H1 (cell line): ENCODE data around the gene TNS1. TPM values are rescaled to one million over a fixed set of nuclear protein-coding genes. Genes with fewer than 3 reads are reported as not detected.

Experiments
- EZH2 ChIP-seq: fragments of 200-600 bp; sonication (generic); IDR thresholded peaks from 2 replicates; pipeline ENCODE4 v1.7.1; 2012; ENCODE audit warnings: low read depth, mild to moderate bottlenecking, moderate library complexity, low read length, inconsistent platforms; ENCODE audit not compliant: severe bottlenecking
- HDAC2 ChIP-seq, 2 experiments: fragments of 300-600 bp in 1 of 2; sonication (generic) in 1 of 2; IDR thresholded peaks; 2 replicates each; pipeline ENCODE4 v1.6.1; 2011 to 2012; ENCODE audit warnings: low read depth in 2 of 2, low read length in 2 of 2, mild to moderate bottlenecking in 2 of 2, moderate library complexity in 2 of 2, borderline replicate concordance in 1 of 2, inconsistent platforms in 1 of 2
- RXRA ChIP-seq: IDR thresholded peaks from 2 replicates; pipeline ENCODE4 v1.6.1; 2011; ENCODE audit warnings: low read depth, mild to moderate bottlenecking, low read length, moderate library complexity; ENCODE audit not compliant: insufficient read depth
- SIRT6 ChIP-seq: IDR thresholded peaks from one replicate; pipeline ENCODE4 v1.7.1; 2012; ENCODE audit warnings: low read length, inconsistent platforms
- SUZ12 ChIP-seq: fragments of 200-600 bp; sonication (generic); IDR thresholded peaks from 2 replicates; pipeline ENCODE4 v1.6.1; 2012; ENCODE audit warnings: mild to moderate bottlenecking, inconsistent platforms, low read length, moderate library complexity, mixed read lengths
- TAF1 ChIP-seq: IDR thresholded peaks from 2 replicates; pipeline ENCODE4 v1.6.1; 2011; ENCODE audit warnings: mild to moderate bottlenecking, low read depth, low read length
- TCF12 ChIP-seq: IDR thresholded peaks from 2 replicates; pipeline ENCODE4 v1.6.1; 2011; ENCODE audit warnings: low read depth, mild to moderate bottlenecking, low read length
- polyA plus RNA-seq, 7 experiments: library from polyadenylated mRNA; depleted of rRNA in 3 of 7; stranded (reverse) in 5 of 7; unstranded in 2 of 7; fragments of >200 nt in 5 of 7; fragments of 200-250 nt in 2 of 7; gene quantifications; 1 replicate in 5 of 7; 2 replicates in 1 of 7; 4 replicates in 1 of 7; pipeline versions ENCODE4 v1.2.1 to v1.2.3, GENCODE V29; 2011 to 2013; ENCODE audit warnings: missing spikeins in 2 of 7, mixed read lengths in 2 of 7
- total RNA-seq: library from RNA; stranded (reverse); fragmentation: NEBNext Ultra II Directional; extraction: Animal tissue kit (Norgen Biotek cat#: 25700); gene quantifications from 2 replicates; pipeline ENCODE4 v1.2.1, GENCODE V29; 2021
- TF ChIP-seq, protein P1 (sequence below): IDR thresholded peaks from 2 replicates; pipeline ENCODE4 v1.6.1; 2011; ENCODE audit warnings: low read depth, mild to moderate bottlenecking, low read length; ENCODE audit not compliant: insufficient read depth

Gene TNS1
- total and polyA plus RNA-seq, 2 of the 8 experiments (the other 6 are each of a cell fraction or from before 2014, with no cell fraction given), result 1.5 to 5.1 TPM

DNA sequence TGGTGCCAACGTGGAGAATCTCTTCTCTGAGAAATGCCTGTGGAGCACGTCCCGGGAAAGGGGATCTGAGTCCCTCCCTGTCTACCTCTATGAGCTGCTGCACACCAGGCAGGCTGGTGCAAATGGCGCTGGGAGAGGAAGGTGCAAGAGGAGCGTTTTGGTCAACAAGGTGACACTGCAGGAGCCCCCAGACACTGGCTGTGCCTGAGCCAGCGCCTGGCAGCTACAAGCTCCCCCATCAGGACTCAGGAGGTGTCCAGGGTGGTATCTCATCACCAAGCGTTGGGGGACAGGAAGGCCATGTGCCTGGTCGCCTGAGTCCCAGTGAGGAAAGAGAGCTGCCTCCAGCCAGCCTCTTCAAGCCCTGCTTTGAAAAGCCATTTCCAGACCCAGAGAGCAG lies 173.4 kb downstream of the TNS1 start (continued):
- TF ChIP-seq TCF12 (no peak), HDAC2 (IDR thresholded peaks at IDR 0.05; ENCODE audit: borderline replicate concordance in 1 of 2, low read depth in 2 of 2, low read length in 2 of 2) (no peak), TAF1 (no peak), EZH2 (no peak), SIRT6 (no peak), RXRA (no peak), SUZ12 (no peak)
- TF ChIP-seq, protein P1, sequence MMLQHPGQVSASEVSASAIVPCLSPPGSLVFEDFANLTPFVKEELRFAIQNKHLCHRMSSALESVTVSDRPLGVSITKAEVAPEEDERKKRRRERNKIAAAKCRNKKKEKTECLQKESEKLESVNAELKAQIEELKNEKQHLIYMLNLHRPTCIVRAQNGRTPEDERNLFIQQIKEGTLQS, result no peak
